Hypothalamus (tissue), 51 donors: Measurements from ENCODE around the gene CHRDL2.

ENCODE experiments used
- DNase-seq, 51 donors: peaks; one replicate each; lab custom pipeline; 2025; lab: John Stamatoyannopoulos, UW

The CHRDL2 gene

GRCh38 chr11:74749127-74749964 lies 18.1 kb upstream of the CHRDL2 start:
- peak in 29 of 51 donors; percentile 5 to 74 (median 44) for DNase-seq

DNA sequence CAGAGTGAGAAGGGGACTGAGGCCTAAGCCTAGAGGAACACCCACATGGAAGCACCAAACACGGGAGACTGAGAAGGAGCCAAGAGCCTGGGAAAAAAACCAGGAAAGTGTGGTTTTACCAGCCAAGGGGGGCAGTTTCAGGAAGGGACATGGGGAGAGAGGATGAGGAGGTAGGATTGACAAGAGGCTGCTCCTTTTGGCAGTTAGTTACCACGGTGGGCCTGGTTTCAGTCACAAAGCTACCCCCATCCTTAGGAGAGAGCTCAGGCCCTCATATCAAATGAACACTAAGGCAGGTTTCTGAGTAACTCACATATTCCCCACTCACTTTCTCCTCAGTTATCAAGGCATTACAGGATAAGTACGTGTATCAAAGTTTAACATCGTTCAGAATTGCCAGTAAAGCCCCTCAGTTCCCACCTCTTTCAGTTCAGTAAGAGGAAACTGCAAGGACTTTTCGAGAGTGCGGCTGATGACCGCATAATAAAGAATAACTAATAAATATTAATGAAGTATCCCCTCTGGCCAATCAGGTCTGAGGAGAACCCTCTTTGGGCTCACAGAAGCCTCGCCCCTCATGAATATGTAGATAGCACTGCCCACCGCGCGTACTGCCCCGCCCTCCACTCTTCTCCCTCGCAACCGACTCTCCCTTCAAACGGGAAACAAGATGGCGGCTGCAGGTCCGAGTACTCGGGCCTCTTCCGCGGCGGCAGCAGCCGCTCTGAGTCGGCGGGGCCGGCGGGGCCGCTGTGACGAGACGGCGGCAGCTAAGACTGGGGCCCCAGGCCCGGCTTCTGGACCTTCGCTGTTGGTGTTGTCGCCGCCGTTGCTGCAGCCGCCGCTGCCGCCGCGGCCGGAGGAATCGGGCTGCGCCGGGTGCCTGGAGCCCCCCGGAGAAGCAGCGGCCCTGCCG lies 17.2 kb upstream of the CHRDL2 start, which contains the start of gene RNF169:
RNF169 (plus strand) TSS at position 639 of the 916 bp plus-strand sequence; CDS start at position 671, 32 bp downstream.
- peak in 50 of 51 donors; percentile 17 to 97 (median 86) for DNase-seq

DNA sequence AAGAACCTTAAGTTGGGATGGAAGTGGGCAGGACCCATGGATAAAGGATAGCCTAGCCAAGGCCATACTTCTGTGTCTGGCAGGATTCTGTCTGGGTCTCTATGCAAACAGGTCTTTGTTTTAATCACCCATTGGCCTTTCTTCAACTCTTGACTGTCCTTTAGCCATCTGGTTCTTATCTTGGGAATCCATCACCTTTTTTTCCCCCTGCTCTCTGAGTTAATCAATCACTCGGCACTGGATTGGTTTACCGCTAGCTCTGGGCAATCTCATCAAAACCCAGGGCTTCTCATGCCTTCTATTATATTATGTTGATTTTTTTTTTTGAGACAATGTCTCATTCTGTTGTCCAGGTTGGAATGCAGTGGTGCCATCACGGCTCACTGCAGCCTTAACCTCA lies 15.6 kb upstream of the CHRDL2 start:
- no peak for DNase-seq

GRCh38 chr11:74744277-74744676 lies 13.1 kb upstream of the CHRDL2 start:
- DNase-seq, result no peak

- DNase-seq, result no peak
Observed at GRCh38 chr11:74743640-74744039, 12.4 kb upstream of the CHRDL2 start.

- DNase-seq, result no peak
Observed at GRCh38 chr11:74742070-74742469, 10.8 kb upstream of the CHRDL2 start.

- DNase-seq, result peak in 13 of 51 donors; percentile 6 to 50 (median 20)
Observed at GRCh38 chr11:74739546-74740270, 8.5 kb upstream of the CHRDL2 start.

DNA sequence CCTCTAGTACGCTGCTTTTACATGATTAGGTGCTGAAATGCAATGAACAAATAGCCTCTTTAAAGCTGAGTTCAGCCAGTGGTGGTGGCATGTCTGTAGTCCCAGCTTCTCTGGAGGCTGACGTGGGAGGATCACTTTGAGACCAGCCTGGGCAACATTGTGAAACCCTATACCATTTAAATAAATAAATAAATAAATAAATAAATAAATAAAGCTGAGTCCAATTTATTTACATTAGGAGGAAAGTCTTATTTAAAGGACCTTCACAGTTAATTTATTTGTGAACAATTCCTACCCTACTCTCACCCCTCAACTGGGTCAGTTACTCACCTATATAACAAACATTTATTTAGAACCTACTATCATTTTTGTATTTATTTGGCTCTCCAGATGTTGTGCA lies 4.8 kb upstream of the CHRDL2 start:
- DNase-seq, result no peak

- no peak for DNase-seq
Observed at GRCh38 chr11:74735365-74735928, 4.2 kb upstream of the CHRDL2 start.

- no peak for DNase-seq
Observed at GRCh38 chr11:74734559-74734925, 3.3 kb upstream of the CHRDL2 start.

GRCh38 chr11:74730571-74731260 lies 510 bp downstream of the CHRDL2 start:
- DNase-seq, result no peak

DNA sequence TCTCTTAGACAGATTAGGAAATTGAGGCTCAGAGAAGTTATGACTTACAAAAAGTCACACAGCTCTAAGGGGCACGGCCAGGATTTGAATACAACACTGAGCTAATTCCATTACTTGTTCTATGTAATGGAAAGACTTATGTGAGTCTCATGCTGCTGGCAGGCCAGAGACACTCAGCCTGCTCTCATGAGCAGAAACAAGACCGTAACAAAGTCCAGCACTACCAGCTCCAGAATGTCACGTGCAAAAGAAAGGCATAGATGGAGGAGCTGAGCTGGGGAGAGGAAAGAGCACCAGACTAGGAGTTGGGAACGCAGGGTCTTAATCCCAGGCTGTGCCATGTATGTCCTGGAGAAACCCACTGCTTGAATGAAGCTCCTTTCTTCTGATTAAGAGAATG lies 1.8 kb downstream of the CHRDL2 start:
- no peak for DNase-seq

DNA sequence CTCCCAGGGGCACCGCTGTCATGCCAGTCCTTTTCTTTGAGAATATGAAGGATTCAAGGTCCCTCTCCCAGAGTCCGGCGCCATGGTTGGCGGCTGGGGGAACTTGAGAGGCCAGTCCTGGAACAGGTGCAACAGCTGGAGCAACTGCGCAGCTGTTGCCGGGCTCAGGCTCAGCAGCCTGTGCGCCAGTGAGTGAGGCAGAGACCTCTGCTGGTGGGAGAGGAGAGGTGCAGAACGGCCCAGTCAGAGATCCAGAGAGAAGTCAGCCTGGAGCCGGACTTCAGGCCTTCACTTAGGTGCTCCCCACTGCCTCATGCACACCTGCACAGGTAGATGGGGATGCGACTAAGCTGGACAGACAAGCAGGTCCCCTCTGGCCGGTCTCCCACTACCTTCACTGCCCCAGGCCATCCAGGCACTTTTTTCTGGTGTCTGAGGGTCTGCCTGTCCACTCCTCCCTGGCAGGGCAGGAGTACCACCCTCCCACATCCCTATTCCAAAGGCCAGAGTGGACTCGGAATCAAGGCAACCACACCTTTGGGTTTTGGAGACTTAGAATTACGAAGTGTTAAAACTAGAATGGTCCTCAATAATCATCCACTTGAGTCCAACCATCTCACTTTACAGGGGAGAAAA lies 4.6 kb downstream of the CHRDL2 start:
- peak in 46 of 51 donors; percentile 6 to 79 (median 50) for DNase-seq

GRCh38 chr11:74725701-74726100 lies 5.5 kb downstream of the CHRDL2 start:
- DNase-seq, result no peak

GRCh38 chr11:74723511-74723910 lies 7.7 kb downstream of the CHRDL2 start:
- DNase-seq, result no peak

- DNase-seq, result peak in 13 of 51 donors; percentile 16 to 79 (median 46)
Observed at GRCh38 chr11:74721479-74721835, 9.8 kb downstream of the CHRDL2 start.

DNA sequence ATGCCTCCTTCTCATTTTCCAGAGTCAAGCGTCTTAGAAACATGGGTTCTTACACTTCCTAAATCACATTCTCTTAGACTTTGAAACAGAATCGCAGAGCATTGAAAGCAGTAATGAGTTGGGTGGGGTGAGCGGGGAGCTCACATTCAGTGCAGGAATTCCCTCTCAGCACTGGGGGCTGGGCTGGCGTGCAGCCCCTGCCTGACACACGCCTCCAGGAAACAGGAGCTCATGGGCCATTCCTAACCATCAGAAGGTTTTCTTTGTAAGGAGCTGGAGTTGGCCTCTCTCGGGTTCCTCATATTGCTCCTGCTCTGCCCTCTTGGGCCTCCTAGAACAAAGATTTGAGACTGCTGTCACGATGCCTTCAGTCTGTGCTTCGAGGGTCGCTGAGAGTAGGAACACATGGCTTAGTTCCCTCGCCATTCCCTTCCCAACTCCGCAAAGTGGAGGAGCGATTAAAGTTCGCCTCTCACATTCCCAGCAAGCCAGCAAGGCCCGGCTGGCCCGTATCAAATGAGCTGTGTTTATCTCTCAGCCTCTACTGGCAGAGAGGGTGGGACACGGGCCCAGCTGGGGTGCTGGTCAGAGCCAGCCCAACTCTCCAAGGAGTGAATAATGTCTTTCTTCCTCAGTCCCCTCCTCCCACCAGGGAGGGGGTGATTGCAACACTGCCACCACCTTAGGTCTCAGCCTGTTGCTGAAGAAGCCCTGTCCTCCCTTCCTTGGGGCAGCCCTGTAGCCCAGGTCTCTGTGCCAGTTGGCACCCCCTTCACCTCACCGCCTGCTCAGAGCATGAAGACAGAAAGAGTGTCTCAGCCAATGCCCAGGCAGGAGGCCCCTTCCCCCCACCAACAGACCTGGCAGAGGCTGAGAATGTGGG lies 10.4 kb downstream of the CHRDL2 start:
- peak in 38 of 51 donors; percentile 15 to 83 (median 50) for DNase-seq

- DNase-seq, result no peak
Observed at GRCh38 chr11:74719011-74719410, 12.2 kb downstream of the CHRDL2 start.
